ENCODE data around the gene BSDC1. TPM values are rescaled to one million over a fixed set of nuclear protein-coding genes. Genes with fewer than 3 reads are reported as not detected.

BSDC1 gene
- total and polyA plus RNA-seq, 2 of the 13 experiments (the other 11 are each of a cell fraction or from before 2014, with no cell fraction given), result 40.3 to 64.2 TPM

DNA sequence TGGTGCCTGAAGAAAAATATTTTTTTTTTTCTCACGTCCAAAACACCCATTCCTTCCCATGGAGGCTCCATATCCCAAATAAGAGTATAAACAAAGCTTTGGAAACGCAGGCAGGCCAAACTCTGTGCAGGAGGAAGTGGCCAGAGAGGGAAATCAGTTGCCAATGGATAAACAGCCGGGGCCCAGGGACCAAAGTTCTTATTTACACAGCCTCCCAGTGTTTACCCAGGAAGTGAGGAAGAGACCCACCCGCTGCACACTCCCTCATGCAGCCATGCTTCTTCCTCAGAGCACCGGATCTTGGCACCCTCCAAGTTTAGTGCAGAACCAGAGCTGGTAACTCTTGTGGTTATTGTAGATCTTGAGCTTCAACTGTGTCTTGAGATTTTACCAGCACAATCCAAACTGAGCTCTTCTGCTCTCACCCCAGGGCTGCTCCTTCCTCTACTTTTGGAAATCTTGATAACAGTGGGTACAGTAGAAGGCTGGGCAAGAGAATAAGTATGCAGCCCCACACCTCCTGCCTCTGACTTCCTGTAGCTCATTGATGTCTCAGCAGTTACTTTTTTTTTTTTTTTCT lies 72.4 kb downstream of the BSDC1 start (continued):
- TF ChIP-seq RFXANK (CRISPR knock-in tag; IDR thresholded peaks at IDR 0.05) (0 out of 2 replicates have a peak, but pooled peaks have one; percentile 67), ZSCAN25 (CRISPR knock-in tag; IDR thresholded peaks at IDR 0.05) (peak; percentile 34; the same call in 1 of the 2 replicates), ZNF549 (CRISPR knock-in tag; IDR thresholded peaks at IDR 0.05) (no peak), ZBTB26 (CRISPR knock-in tag; IDR thresholded peaks at IDR 0.05; ENCODE audit: borderline replicate concordance) (peak; percentile 38; the same call in 1 of the 2 replicates), CSRNP2 (CRISPR knock-in tag; conservative IDR thresholded peaks at IDR 0.05; ENCODE audit: low read depth) (no peak), CREB1 (IDR thresholded peaks at IDR 0.05) (no peak), CREB1 (CRISPR knock-in tag; IDR thresholded peaks at IDR 0.05) (peak; percentile 85), STAG1 (CRISPR knock-in tag; IDR thresholded peaks at IDR 0.05) (peak; percentile 20; the same call in 1 of the 2 replicates), MAF1 (CRISPR knock-in tag; IDR thresholded peaks at IDR 0.05; ENCODE audit: borderline replicate concordance) (0 out of 2 replicates have a peak, but pooled peaks have one; percentile 26), ZNF558 (CRISPR knock-in tag; IDR thresholded peaks at IDR 0.05; ENCODE audit: borderline replicate concordance) (no peak), ZNF704 (CRISPR knock-in tag; IDR thresholded peaks at IDR 0.05; ENCODE audit: borderline replicate concordance) (no peak), ZNF652 (CRISPR knock-in tag; IDR thresholded peaks at IDR 0.05; ENCODE audit: borderline replicate concordance, low read depth) (peak; percentile 74; the same call in 1 of the 2 replicates), REL (CRISPR knock-in tag; conservative IDR thresholded peaks at IDR 0.05) (no peak), MLX (CRISPR knock-in tag; IDR thresholded peaks at IDR 0.05) (peak; percentile 74; the same call in 1 of the 2 replicates), PHF8 (CRISPR knock-in tag; IDR thresholded peaks at IDR 0.05) (peak; percentile 31; the same call in 1 of the 2 replicates), ZNF670 (CRISPR knock-in tag; IDR thresholded peaks at IDR 0.05; ENCODE audit: borderline replicate concordance) (peak; percentile 38; the same call in 1 of the 2 replicates)
- TF ChIP-seq, protein P1, sequence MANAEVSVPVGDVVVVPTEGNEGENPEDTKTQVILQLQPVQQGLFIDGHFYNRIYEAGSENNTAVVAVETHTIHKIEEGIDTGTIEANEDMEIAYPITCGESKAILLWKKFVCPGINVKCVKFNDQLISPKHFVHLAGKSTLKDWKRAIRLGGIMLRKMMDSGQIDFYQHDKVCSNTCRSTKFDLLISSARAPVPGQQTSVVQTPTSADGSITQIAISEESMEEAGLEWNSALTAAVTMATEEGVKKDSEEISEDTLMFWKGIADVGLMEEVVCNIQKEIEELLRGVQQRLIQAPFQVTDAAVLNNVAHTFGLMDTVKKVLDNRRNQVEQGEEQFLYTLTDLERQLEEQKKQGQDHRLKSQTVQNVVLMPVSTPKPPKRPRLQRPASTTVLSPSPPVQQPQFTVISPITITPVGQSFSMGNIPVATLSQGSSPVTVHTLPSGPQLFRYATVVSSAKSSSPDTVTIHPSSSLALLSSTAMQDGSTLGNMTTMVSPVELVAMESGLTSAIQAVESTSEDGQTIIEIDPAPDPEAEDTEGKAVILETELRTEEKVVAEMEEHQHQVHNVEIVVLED (CRISPR knock-in tag; IDR thresholded peaks at IDR 0.05; ENCODE audit: borderline replicate concordance), result peak; percentile 38; the same call in 1 of the 2 replicates
- TF ChIP-seq, protein P2, sequence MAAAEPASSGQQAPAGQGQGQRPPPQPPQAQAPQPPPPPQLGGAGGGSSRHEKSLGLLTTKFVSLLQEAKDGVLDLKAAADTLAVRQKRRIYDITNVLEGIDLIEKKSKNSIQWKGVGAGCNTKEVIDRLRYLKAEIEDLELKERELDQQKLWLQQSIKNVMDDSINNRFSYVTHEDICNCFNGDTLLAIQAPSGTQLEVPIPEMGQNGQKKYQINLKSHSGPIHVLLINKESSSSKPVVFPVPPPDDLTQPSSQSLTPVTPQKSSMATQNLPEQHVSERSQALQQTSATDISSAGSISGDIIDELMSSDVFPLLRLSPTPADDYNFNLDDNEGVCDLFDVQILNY (CRISPR knock-in tag; conservative IDR thresholded peaks at IDR 0.05), result no peak
- TF ChIP-seq, protein P3, sequence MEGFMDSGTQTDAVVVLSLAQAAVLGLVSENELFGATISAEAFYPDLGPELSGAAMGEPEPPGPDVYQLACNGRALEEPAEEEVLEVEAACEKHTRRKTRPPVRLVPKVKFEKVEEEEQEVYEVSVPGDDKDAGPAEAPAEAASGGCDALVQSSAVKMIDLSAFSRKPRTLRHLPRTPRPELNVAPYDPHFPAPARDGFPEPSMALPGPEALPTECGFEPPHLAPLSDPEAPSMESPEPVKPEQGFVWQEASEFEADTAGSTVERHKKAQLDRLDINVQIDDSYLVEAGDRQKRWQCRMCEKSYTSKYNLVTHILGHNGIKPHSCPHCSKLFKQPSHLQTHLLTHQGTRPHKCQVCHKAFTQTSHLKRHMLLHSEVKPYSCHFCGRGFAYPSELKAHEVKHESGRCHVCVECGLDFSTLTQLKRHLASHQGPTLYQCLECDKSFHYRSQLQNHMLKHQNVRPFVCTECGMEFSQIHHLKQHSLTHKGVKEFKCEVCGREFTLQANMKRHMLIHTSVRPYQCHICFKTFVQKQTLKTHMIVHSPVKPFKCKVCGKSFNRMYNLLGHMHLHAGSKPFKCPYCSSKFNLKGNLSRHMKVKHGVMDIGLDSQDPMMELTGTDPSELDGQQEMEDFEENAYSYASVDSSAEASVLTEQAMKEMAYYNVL (CRISPR knock-in tag; IDR thresholded peaks at IDR 0.05; ENCODE audit: borderline replicate concordance), result peak; percentile 31; the same call in 1 of the 2 replicates

Data from HepG2 (cell line).